NCI-H1092 treated with DMSO at 0.1 percent for 48 hours (cell line): ENCODE results near the gene EPB41L5.
"Not testable (repeated sequence)": the region's sequence is repeated elsewhere in the genome, so short reads cannot be mapped to it uniquely, and the experiment has no call there.

Experiments
- DNase-seq: peaks from one replicate; lab custom pipeline; 2025; lab: John Stamatoyannopoulos, UW

EPB41L5 gene

DNA sequence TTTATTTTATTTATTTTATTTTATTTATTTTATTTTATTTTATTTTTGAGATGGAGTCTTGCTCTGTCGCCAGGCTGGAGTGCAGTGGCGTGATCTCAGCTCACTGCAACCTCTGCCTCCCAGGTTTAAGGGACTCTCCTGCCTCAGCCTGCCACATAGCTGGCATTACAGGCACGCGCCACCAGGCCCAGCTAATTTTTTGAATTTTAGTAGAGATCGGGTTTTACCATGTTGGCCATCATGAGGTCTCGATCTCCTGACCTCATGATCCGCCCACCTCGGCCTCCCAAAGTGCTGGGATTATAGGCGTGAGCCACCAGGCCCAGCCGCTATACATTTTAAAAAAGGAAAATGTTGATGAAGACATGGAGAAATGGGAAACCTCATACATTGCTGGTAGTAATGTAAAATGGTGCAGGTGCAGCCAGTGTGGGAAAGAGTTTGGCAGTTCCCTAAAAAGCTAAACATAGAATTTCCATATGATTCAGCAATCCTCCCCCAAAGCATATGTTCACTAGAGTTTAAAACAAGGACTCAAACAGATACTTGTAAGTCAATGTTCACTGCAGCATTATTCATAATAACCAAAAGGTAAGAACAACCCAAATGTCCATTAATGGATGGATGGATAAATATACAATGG lies 187.1 kb downstream of the EPB41L5 start:
- not testable (repeated sequence) for DNase-seq

GRCh38 chr2:120203251-120204021 lies 190.6 kb downstream of the EPB41L5 start:
- no peak for DNase-seq

DNA sequence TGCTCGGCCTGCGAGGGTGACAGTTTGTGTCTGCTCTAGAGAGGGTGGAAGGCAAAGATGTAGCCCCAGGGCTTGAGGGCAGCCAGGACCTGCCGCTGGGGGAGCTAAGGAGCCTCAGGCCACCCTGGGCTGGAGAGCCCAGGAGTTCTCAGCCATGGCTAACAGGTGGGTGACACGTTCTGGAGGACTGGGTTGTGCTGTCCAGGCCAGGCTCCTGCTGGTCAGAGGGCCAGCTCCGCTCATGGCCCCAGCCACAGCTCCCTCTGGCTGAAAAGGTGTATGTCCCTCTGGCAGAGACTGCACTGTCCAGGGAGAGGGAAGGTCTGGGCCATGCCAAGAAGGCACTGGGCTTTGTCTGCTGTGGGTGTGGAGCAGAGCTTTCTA lies 191.1 kb downstream of the EPB41L5 start:
- no peak for DNase-seq

- DNase-seq = no peak
Observed at GRCh38 chr2:120204417-120204816, 191.5 kb downstream of the EPB41L5 start.

DNA sequence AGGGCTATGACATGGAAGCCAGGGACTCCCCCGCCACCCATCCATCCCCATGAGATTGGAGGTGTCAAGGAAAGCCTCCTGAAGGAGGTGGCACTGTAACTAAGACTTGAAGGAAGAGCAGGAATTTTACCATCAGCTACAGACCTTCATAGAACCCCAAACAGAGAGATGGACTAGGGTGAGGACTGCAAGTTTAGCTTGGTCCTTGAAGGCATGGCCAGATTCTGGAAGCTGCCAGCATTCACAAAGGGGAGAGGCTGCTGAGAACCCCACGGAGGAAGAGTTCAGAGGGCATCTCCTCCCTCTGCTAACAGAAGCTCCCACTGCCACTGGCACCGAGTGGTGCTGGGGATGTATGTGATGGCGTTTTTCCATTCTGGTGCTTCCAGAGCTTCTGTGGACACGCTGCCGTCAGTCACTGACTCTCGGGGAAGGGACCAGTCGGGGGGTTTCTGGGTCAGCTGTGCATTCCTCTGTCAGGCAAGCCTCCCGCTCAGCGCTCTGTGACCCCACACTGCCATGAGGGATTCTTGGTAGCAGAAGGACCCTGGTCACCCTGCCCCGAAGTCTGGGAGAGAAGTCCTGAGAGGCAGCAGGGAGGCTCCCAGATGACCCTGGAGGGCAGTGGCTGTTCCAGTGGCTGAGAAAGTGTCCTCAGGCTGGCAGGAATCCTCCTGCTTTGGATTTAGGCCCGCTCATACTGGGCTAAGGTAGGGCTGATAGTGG lies 192.2 kb downstream of the EPB41L5 start:
- DNase-seq = no peak

GRCh38 chr2:120206022-120206581 lies 193.2 kb downstream of the EPB41L5 start:
- DNase-seq = no peak

DNA sequence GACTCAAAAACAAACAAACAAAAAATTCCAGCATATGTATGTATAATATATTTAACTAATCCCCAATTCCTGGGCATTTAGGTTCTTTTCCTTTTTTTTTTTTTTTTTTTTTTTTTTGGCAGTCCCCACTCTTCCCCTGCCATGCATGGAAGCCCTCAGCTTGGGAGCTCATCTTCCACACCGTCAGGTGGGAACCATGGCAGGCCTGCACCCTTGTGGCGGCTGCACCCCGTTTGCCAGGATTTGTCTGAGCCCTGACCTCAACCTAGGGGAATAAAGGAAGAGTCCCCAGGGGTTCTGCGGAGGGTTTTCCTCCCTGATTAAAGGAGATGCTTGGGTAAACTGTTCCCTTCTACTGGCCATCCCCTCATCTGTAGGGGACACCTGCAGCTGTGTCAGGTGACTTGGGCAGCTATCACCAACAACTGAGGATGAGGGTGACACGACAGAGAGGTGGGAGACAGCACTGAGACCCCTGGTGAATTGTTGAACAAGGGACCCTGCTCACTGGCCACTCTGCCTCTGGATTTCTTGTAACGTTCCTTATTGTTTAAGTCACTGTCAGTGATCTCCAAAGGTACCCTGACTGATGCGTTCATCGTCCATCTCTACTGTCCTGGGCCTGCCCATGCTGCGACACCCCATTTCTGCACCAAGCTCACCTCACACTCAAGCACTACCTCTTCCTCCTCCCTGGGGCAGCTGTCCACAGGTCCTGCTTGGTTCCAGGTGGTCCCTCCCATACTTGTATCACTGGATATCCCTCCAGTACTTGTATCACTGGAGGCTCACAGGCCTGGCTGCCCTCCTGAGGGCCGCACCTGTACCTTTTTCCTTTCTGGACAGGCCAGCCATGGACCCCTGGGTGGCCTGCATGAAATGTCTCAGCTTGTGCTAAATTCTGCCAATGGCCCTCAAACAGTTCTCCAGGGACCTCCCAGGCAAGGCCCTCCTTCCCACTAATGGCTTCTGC lies 195.8 kb downstream of the EPB41L5 start:
- DNase-seq = no peak

GRCh38 chr2:120209427-120210269 lies 196.8 kb downstream of the EPB41L5 start:
- no peak for DNase-seq

GRCh38 chr2:120210270-120210693 lies 197.4 kb downstream of the EPB41L5 start:
- no peak for DNase-seq

DNA sequence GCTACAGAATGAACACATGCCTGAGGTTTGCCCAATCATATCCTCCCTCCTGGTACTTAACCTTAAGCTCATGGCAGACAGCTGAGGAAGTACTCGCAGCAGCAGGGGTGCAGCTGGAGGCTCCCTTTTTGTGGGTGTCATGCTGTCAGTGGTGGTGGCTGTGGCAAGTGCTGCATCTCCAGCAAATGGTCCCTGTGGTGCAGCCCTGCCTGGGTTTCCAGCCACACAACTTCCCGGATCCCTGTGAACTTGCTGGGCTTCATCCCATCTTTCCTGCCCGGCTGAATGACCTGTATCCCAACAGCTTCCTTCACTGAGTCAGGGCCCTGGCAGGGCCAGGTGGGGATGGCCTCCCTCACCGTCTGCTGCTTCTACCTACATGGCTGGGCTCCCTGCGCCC lies 205.3 kb downstream of the EPB41L5 start:
- DNase-seq = no peak

GRCh38 chr2:120219291-120219690 lies 206.4 kb downstream of the EPB41L5 start:
- DNase-seq = no peak

DNA sequence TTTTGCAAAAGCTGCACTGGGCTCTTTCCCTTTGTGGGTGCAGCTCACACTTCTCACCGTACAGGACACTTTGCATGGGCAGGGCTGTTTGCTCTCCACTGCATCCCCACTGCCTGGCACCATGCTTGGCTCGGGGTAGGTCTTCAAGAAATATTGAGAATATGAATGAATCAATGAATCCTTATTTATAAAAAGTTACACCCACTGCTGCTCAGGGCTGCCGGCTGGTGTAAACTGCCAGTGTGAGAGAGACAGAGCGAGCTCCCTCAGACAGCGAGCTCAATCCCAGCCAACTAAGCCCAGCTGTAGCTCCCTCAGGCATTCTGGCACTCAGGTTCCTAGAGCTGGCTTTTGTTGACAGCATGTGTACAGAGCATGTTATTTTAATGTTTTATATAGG lies 206.9 kb downstream of the EPB41L5 start:
- DNase-seq = no peak

- no peak for DNase-seq
Observed at GRCh38 chr2:120220756-120221155, 207.9 kb downstream of the EPB41L5 start.

- DNase-seq = no peak
Observed at GRCh38 chr2:120221616-120222015, 208.7 kb downstream of the EPB41L5 start.

- no peak for DNase-seq
Observed at GRCh38 chr2:120222186-120223033, 209.5 kb downstream of the EPB41L5 start.

- DNase-seq = peak; percentile 72
Observed at GRCh38 chr2:120223034-120223912, 210.4 kb downstream of the EPB41L5 start, which contains the start of gene TMEM185B. TMEM185B (minus strand) TSS chr2:120223400; CDS start chr2:120222976, 424 bp downstream.

GRCh38 chr2:120224256-120224655 lies 211.4 kb downstream of the EPB41L5 start:
- no peak for DNase-seq
